Measurements from ENCODE around the gene TBXT.

The TBXT gene

GRCh38 chr6:166109608-166110007 is 58.0 kb downstream of the TBXT start:
- no peak overlapping the region for H3K4me3 ChIP-seq (ENCODE audit: low read depth, low read length)
- TF ChIP-seq, protein P1, sequence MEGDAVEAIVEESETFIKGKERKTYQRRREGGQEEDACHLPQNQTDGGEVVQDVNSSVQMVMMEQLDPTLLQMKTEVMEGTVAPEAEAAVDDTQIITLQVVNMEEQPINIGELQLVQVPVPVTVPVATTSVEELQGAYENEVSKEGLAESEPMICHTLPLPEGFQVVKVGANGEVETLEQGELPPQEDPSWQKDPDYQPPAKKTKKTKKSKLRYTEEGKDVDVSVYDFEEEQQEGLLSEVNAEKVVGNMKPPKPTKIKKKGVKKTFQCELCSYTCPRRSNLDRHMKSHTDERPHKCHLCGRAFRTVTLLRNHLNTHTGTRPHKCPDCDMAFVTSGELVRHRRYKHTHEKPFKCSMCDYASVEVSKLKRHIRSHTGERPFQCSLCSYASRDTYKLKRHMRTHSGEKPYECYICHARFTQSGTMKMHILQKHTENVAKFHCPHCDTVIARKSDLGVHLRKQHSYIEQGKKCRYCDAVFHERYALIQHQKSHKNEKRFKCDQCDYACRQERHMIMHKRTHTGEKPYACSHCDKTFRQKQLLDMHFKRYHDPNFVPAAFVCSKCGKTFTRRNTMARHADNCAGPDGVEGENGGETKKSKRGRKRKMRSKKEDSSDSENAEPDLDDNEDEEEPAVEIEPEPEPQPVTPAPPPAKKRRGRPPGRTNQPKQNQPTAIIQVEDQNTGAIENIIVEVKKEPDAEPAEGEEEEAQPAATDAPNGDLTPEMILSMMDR (IDR thresholded peaks at IDR 0.05; ENCODE audit: low read depth, low read length): no peak
